ACC112 (cell line): ENCODE data around the gene STXBP1.
A peak's percentile ranks its signal among the peaks of the same experiment; 100 is the strongest.

Experiments used
- H2AFZ ChIP-seq: fragments of 200-600 bp; sonication (generic); one replicate; pipeline ENCODE4 v1.6.0; 2017; ENCODE audit warnings: antibody characterized with exemption, low read length; ENCODE audit not compliant: unreplicated experiment
- H3K27ac ChIP-seq: fragments of 200-600 bp; sonication (generic); 2 replicates; pipeline ENCODE4 v1.5.1; 2014; ENCODE audit warnings: low read depth, mild to moderate bottlenecking, antibody characterized with exemption, low read length, moderate library complexity
- H3K27me3 ChIP-seq: fragments of 200-600 bp; sonication (generic); 2 replicates; pipeline ENCODE4 v1.6.1; 2014; ENCODE audit warnings: mild to moderate bottlenecking, antibody characterized with exemption, low read length, moderate library complexity, mixed read lengths; ENCODE audit not compliant: insufficient read depth
- H3K36me3 ChIP-seq: fragments of 200-600 bp; sonication (generic); 2 replicates; pipeline ENCODE4 v1.6.1; 2016; ENCODE audit warnings: mild to moderate bottlenecking, antibody characterized with exemption, low read length, moderate library complexity, mixed read lengths; ENCODE audit not compliant: insufficient read depth
- H3K4me1 ChIP-seq: fragments of 200-600 bp; sonication (generic); one replicate; pipeline ENCODE4 v1.6.1; 2016; ENCODE audit warnings: low read length, mixed read lengths; ENCODE audit not compliant: insufficient read depth, unreplicated experiment, control insufficient read depth
- H3K4me3 ChIP-seq: fragments of 200-600 bp; sonication (generic); 2 replicates; pipeline ENCODE4 v1.5.1; 2014; ENCODE audit warnings: mild to moderate bottlenecking, low read depth, low read length
- H3K79me2 ChIP-seq: fragments of 200-600 bp; sonication (generic); one replicate; pipeline ENCODE4 v1.6.0; 2016; ENCODE audit warnings: low read length; ENCODE audit not compliant: control insufficient read depth, unreplicated experiment, insufficient read depth

The STXBP1 gene

DNA sequence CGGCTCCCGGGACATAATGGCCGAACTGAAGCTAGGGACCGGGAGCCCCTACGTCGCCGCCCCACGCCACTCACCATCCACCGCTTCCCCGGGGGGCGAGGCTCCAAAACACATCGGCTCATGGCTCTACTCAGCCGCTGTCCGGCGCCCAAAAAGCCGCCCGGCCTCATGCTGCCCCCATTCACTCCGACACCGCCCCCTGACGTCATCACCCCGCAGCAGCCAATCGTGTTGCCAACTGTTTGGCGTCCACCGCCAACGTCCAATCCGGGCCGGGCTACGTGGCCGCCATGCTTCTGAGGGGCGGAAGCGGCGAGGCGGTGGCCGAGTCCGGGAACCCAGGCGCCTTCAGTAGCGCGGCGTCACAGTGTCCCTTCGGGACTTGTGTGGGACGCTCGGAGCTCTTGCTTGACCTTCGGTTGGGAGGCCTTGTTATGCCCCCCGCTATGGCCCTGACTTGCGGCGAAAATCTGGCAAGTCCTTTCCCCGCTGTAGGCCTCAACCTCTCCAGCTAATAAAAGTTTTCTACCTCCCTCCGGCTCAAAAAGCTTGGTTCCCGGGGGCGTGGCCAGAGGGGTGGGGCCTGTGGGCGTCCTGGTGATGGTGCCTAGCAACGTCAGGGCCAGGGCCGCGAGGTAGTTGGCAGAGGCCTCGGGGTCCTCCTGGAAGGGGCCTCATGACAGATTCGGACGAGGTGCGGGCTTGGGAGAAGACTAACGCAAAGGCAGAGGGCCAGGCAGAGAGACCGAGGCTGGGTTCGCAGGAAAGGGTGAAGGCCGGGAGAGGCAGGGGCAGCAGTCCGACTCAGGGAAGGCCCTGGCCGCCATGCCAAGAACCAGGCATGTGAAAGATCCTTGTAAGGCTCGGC is 103.6 kb downstream of the STXBP1 start, which contains the start of the genes PTRH1 and TTC16:
Gene PTRH1 (minus strand): TSS at position 194 of the 868 bp plus-strand sequence. CDS start 24 bp downstream, at position 170.
Gene TTC16 (plus strand): TSS at position 610 of the 868 bp plus-strand sequence. CDS start 67 bp downstream, at position 677.
- peak within 1 kb of the TSS; percentile 39; the same call in 1 of the 2 replicates for H3K27ac ChIP-seq

DNA sequence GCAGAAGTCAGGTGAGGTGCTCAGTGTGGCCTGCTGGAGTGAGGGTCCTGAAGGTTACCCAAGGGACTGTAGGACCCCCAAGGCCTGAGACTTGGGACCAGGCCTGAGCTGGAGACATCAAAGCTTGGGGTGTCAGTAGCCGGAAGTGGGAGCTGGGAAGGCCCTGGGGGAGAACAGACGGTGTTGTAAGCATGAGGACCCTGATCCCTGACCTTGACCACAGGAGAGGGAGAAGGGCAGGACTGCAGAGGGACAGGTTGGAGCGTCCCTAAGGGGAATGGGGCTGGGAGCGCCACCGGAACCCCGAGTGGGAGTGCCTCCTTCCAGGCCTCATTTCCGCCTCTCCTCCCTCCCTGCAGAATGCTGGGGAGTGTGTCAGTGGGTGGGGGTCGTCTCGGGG is 104.3 kb downstream of the STXBP1 start:
- Histone ChIP-seq H3K27ac (peak overlapping the region; percentile 21; the same call in 1 of the 2 replicates), H3K27me3 (no peaks in the 10 kb centered on the region), H3K4me1 (peaks cover 14% of the 10 kb centered on the region), H3K4me3 (peak overlapping the region; percentile 91), H3K79me2 (peaks cover 4% of the 10 kb centered on the region), H2AFZ (peak overlapping the region; percentile 57), H3K36me3 (no peaks in the 10 kb centered on the region)

More for the DNA sequence above, 103.6 kb downstream of the STXBP1 start, which contains the start of the genes PTRH1 and TTC16:
- Histone ChIP-seq H3K36me3 (no peaks in the 10 kb centered on the region), H3K27me3 (no peaks in the 10 kb centered on the region), H3K79me2 (peaks cover 4% of the 10 kb centered on the region), H3K4me1 (peaks cover 8% of the 10 kb centered on the region), H2AFZ (peak within 1 kb of the TSS; percentile 84), H3K4me3 (peak within 1 kb of the TSS; percentile 91)

DNA sequence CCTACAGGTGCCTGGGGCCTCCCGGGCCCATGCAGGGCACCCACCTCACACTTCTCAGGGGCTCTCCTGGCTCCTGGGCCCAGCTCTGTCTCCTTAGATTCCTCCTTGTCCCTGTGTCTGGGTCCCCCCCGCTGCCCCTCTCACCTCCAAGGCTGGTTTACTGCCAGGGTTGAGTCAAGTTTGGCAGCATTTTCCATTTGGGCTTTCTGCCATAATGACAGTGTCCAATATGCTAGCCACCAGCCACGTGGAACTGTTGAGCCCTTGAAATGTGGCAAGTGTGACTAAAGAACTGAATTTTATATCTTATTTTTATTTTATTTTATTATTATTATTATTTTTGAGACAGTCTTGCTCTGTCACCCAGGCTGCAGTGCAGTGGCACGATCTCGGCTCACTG is 105.7 kb downstream of the STXBP1 start:
- Histone ChIP-seq H3K36me3 (no peaks in the 10 kb centered on the region), H2AFZ (no peak overlapping the region), H3K4me3 (no peak overlapping the region), H3K27me3 (no peaks in the 10 kb centered on the region), H3K27ac (no peak overlapping the region), H3K79me2 (peaks cover 4% of the 10 kb centered on the region), H3K4me1 (peaks cover 14% of the 10 kb centered on the region)

DNA sequence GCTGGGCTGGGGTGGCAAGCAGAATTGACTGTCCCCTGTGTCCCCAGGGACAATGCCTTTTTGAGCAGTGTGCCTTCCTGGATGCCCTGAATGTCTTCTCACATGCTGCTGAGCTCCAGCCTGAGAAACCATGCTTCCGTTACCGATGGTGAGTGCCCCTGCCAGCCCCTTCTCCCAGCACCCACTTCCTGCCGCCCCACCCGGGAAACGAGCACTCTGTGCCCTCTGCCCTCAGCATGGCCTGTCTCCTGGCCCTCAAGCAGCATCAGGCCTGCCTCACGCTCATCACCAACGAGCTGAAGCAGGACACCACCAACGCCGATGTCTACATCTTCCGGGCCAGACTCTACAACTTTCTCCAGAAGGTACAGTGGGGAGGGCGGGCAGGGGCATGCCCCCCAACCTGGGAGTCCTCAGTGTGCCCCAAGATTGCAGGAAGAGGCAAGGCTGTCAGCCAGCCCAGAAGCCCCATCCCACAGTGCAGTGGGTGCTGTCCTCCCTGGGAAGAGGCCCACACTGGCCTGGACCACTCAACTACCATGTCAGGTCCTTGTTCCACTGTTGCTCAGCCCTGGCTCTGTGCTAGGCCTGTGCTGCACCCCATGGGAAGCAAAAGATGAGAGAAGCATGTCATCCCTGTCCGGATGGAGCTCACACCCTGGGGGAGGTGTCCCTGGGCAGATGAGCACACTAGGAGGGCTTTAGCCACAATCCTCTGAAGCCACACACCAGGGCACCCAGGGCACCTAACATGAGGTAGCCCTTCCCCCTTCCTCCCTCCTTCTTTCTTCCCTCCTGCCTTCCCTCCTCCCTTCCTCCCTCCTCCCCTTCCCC is 108.2 kb downstream of the STXBP1 start:
- Histone ChIP-seq H3K36me3 (no peaks in the 10 kb centered on the region), H3K4me1 (peaks cover 24% of the 10 kb centered on the region), H3K27me3 (no peaks in the 10 kb centered on the region), H3K79me2 (no peaks in the 10 kb centered on the region), H2AFZ (no peak overlapping the region), H3K27ac (no peak overlapping the region), H3K4me3 (no peak overlapping the region)

DNA sequence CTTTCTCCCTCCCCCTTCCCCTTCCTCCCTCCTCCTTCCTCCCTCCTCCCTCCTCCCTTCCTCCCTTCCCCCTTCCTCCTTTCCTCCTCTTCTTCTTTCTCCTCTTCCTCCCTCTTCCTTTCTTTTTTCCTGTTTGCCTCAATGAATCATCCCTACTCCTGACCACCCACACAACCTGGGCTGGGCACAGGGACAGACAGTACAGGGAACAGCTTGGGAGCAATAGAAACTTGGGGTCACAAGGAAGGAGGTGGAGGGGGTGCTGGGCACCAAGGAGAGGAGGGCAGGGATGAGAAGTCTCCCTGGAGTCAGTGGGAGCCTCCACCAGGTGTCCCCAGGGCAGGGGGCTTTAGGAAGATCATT is 108.8 kb downstream of the STXBP1 start:
- Histone ChIP-seq H2AFZ (no peak overlapping the region), H3K4me1 (peaks cover 24% of the 10 kb centered on the region), H3K4me3 (no peak overlapping the region)

DNA sequence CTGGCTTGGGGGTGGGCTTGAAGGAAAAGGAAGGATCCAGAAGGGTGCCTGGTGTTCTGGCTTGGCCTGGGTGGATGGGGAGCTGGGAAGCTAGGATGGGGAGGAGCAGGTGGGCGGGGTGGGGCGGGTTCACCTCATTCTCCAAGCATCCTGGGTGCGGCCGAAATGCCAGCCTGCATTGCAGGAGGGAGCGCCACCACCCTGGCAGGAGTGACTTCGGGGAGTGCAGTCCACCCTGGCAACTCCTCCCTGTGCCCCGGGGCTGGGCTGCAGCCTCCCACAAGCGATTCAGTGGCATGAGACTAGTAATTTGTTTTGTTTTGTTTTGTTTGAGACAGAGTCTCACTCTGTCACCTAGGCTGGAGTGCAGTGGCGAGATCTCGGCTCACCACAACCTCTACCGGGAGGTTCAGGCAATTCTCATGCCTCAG is 109.3 kb downstream of the STXBP1 start:
- no peak overlapping the region for H3K27ac ChIP-seq
- H3K4me1 ChIP-seq: peaks cover 24% of the 10 kb centered on the region
- H3K36me3 ChIP-seq: no peaks in the 10 kb centered on the region
- no peaks in the 10 kb centered on the region for H3K27me3 ChIP-seq
- no peak overlapping the region for H3K4me3 ChIP-seq
- no peaks in the 10 kb centered on the region for H3K79me2 ChIP-seq
- no peak overlapping the region for H2AFZ ChIP-seq

More for the DNA sequence above, 108.8 kb downstream of the STXBP1 start:
- Histone ChIP-seq H3K79me2 (no peaks in the 10 kb centered on the region), H3K27ac (no peak overlapping the region), H3K27me3 (no peaks in the 10 kb centered on the region), H3K36me3 (no peaks in the 10 kb centered on the region)

DNA sequence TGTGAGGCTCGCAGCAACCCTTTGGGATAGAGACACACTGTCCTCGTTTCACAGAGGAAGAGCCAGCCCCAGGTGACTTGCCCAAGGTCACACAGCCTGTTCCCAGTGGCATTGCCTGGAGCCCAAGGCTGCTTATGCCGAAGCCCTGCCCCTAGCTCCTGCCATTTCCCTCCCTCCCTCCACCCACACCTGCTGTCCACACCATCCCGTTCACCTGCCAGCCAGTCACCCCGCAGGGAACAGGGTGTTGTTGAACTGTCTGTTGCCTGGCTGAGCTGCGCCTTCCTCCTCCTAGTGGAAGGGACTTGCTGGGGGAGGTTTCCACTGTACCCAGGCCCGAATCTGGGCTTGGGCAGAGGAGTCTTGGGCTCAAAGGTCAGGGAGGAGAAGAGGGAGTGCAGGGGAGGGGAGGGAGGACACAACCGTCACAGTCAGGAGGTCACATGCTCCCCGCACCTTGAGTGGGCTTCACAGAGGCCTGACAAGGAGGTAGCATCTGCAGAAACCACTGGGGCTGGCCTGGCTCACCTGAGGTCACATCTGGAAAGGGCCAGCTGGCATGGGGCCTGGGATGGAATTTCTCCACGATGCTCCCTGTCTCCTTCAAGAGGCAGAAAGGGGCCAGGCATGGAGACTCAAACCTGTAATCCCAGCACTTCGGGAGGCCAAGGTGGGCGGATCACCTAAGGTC is 110.1 kb downstream of the STXBP1 start:
- Histone ChIP-seq H3K27me3 (no peaks in the 10 kb centered on the region), H3K27ac (no peak overlapping the region), H3K79me2 (no peaks in the 10 kb centered on the region), H3K4me3 (no peak overlapping the region), H2AFZ (no peak overlapping the region), H3K36me3 (no peaks in the 10 kb centered on the region), H3K4me1 (peaks cover 24% of the 10 kb centered on the region)

DNA sequence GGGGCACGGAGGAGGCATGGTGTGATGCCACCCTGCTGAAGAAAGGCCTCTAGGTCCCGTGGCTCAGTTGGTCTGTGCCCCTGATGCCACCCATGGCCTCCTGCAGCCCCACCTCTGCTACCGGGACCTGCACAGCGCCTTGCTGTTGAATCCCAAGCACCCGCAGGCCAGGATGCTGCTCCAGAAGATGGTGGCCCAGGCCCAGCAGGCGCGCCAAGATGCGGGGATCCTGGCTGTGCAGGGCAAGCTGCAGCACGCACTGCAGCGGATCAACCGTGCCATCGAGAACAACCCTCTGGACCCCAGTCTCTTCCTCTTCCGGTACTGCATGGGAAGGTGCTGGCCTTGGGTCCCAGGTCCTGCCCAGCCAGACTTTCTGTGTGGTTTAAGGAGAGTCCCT is 110.9 kb downstream of the STXBP1 start:
- no peaks in the 10 kb centered on the region for H3K27me3 ChIP-seq
- H3K36me3 ChIP-seq: no peaks in the 10 kb centered on the region
- H2AFZ ChIP-seq: no peak overlapping the region
- H3K4me3 ChIP-seq: no peak overlapping the region
- no peaks in the 10 kb centered on the region for H3K79me2 ChIP-seq
- H3K4me1 ChIP-seq: peaks cover 24% of the 10 kb centered on the region
- no peak overlapping the region for H3K27ac ChIP-seq

DNA sequence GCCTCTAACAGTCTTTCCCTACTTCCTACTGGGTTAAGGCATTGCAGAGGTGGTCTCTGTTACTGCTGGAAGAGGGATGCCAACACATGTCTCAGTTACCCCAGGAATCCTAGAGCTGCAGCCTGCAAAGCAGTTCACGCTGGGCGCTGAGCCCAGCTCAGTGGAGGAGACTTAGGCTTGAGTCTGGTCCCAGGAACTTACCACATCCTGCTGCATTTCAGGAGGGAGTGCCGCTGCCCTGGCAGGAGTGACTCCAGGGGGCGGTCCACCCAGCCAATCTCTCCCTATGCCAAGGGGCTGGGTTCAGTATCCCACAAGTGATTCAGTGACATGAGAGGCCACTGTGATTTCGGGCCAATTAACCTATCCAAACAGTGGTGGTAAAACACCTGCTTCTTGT is 111.4 kb downstream of the STXBP1 start:
- peaks cover 24% of the 10 kb centered on the region for H3K4me1 ChIP-seq
- H3K36me3 ChIP-seq: no peaks in the 10 kb centered on the region
- no peak overlapping the region for H3K4me3 ChIP-seq
- no peaks in the 10 kb centered on the region for H3K79me2 ChIP-seq
- H3K27me3 ChIP-seq: no peaks in the 10 kb centered on the region
- no peak overlapping the region for H2AFZ ChIP-seq
- no peak overlapping the region for H3K27ac ChIP-seq

DNA sequence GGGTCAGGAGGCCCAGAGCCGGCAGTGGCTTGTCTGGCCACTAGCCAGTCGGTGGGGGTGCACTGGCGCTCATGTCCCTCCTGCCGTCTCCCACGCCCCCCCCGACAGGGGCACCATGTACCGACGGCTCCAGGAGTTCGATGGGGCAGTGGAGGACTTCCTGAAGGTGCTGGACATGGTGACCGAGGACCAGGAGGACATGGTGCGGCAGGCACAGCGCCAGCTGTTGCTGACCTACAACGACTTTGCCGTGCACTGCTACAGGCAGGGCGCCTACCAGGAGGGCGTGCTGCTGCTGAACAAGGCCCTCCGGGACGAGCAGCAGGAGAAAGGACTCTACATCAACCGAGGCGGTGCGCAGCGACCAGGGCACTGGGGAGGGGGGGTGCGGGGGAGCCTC is 111.9 kb downstream of the STXBP1 start:
- H3K79me2 ChIP-seq: no peaks in the 10 kb centered on the region
- no peak overlapping the region for H3K4me3 ChIP-seq
- peaks cover 24% of the 10 kb centered on the region for H3K4me1 ChIP-seq
- H2AFZ ChIP-seq: no peak overlapping the region
- no peaks in the 10 kb centered on the region for H3K27me3 ChIP-seq
- H3K27ac ChIP-seq: no peak overlapping the region
- no peaks in the 10 kb centered on the region for H3K36me3 ChIP-seq
